Upper lobe of left lung (tissue), 6 donors: ENCODE results near the gene NKAP. TPM values are rescaled to one million over a fixed set of nuclear protein-coding genes. Genes with fewer than 3 reads are reported as not detected.

Experiments
- ATAC-seq, 2 donors: fragments of 200-7000 bp; cut with Tn5 transposase; one replicate each; pipeline ENCODE4 v1.9.1; 2022; ENCODE audit warnings: mild to moderate bottlenecking in 2 of 2, moderate library complexity in 2 of 2; ENCODE audit not compliant: low FRiP score in 2 of 2
- DNase-seq, 2 donors: peaks; one replicate each; pipeline ENCODE4 v3.0.0-alpha.2; 2019 to 2020
- H3K27ac ChIP-seq, 4 donors: fragments of 200-600 bp; sonication (generic); one replicate each; pipeline ENCODE4 v1.5.1; 2016 to 2019
- H3K27me3 ChIP-seq, 4 donors: fragments of 200-600 bp; sonication (generic); one replicate each; pipeline ENCODE4 v1.5.1; 2017 to 2019
- H3K36me3 ChIP-seq, 4 donors: fragments of 200-600 bp; sonication (generic); one replicate each; pipeline ENCODE4 v1.5.1; 2016 to 2019
- H3K4me1 ChIP-seq, 4 donors: fragments of 200-600 bp; sonication (generic); one replicate each; pipeline ENCODE4 v1.5.1; 2018 to 2019
- H3K4me3 ChIP-seq, 4 donors: fragments of 200-600 bp; sonication (generic); one replicate each; pipeline ENCODE4 v1.5.1; 2017 to 2019; ENCODE audit warnings: mild to moderate bottlenecking in 2 of 4, moderate library complexity in 1 of 4
- H3K9me3 ChIP-seq, 4 donors: fragments of 200-600 bp; sonication (generic); one replicate each; pipeline ENCODE4 v1.5.1; 2018 to 2019
- CTCF ChIP-seq, 6 experiments: fragments of 450-650 bp in 4 of 6; fragments of 200-600 bp in 2 of 6; sonication (generic) in 2 of 6; IDR thresholded peaks; one replicate each; pipeline ENCODE4 v1.5.1; 2016 to 2019; ENCODE audit warnings: antibody characterized with exemption in 6 of 6
- EP300 ChIP-seq, 4 donors: sonication (generic); formaldehyde crosslinking; IDR thresholded peaks; one replicate each; pipeline ENCODE4 v1.5.1; 2017; ENCODE audit warnings: antibody characterized with exemption in 4 of 4, control low read depth in 2 of 4
- POLR2A ChIP-seq, 4 donors: fragments of 450-650 bp; IDR thresholded peaks; one replicate each; pipeline ENCODE4 v1.5.1; 2016 to 2017; ENCODE audit warnings: antibody characterized with exemption in 4 of 4, mild to moderate bottlenecking in 2 of 4
- POLR2AphosphoS5 ChIP-seq, 2 donors: sonication (generic); formaldehyde crosslinking; IDR thresholded peaks; one replicate each; pipeline ENCODE4 v1.5.1; 2017; ENCODE audit warnings: antibody characterized with exemption in 2 of 2
- WGBS, 2 donors: methylation state at CpG; one replicate each; pipeline ENCODE4 v1.1.5; 2017 to 2018; 5-methylcytosine and 5-hydroxymethylcytosine counted together
- total RNA-seq, 6 donors: library from RNA; depleted of rRNA in 4 of 6; stranded (reverse); fragments of >200 nt in 4 of 6; gene quantifications; one replicate each; pipeline versions ENCODE4 v1.1.0 to v1.2.1, GENCODE V29; 2016 to 2021
- donor health status: DM: no; HTN: no; CAD: no; lungs with moderate emphysema.
- donor health status: DM: no; HTN: yes; CAD: no; lungs with severe emphysema.

The NKAP gene
- total RNA-seq, 6 donors from 2014 or later: 5.8 to 14.7 (median 7.7) TPM

- ATAC-seq (no peak), DNase-seq (no peak)
- H3K4me1 ChIP-seq: no peaks in the 10 kb centered on the region
- TF ChIP-seq CTCF (IDR thresholded peaks at IDR 0.05): no peak
- TF ChIP-seq EP300 (IDR thresholded peaks at IDR 0.05): no peak
- TF ChIP-seq POLR2AphosphoS5 (IDR thresholded peaks at IDR 0.05): no peak
- no peak for TF ChIP-seq POLR2A (IDR thresholded peaks at IDR 0.05)
- no peak overlapping the region for H3K4me3 ChIP-seq
- H3K27ac ChIP-seq: no peak overlapping the region
- WGBS, 2 donors: 63 to 81% methylated on average over 2 of the region's 2 CpGs
- no peaks in the 10 kb centered on the region for H3K27me3 ChIP-seq
- no peaks in the 10 kb centered on the region for H3K9me3 ChIP-seq
- H3K36me3 ChIP-seq: peaks cover 0 to 16% (median 7%) of the 10 kb centered on the region in 4 donors
Observed at GRCh38 chrX:119878740-119879139, 64.8 kb downstream of the NKAP start.

- Histone ChIP-seq H3K4me3 (peak within 1 kb of the TSS; percentile 52 to 71 (median 64)), H3K4me1 (peaks cover 0 to 14% (median 9%) of the 10 kb centered on the region in 4 donors), H3K36me3 (peaks cover 0 to 8% (median 4%) of the 10 kb centered on the region in 4 donors), H3K27me3 (no peaks in the 10 kb centered on the region), H3K9me3 (no peaks in the 10 kb centered on the region), H3K27ac (peak within 1 kb of the TSS; percentile 91 to 95 (median 93))
- 40% methylated on average over 61 of the region's 62 CpGs; no CpG with 5 or more reads in 1 of the 2 donors for WGBS, 2 donors
- DNase-seq (peak; percentile 88 to 96), ATAC-seq (peak; percentile 97 to 99)
- peak; percentile 76 to 89 for TF ChIP-seq POLR2AphosphoS5 (IDR thresholded peaks at IDR 0.05)
- peak in 1 of 4 donors; percentile 35 for TF ChIP-seq EP300 (IDR thresholded peaks at IDR 0.05)
- peak in 3 of 4 donors; percentile 58 to 86 (median 64) for TF ChIP-seq POLR2A (IDR thresholded peaks at IDR 0.05)
- peak in 1 of 6 experiments; percentile 10 for TF ChIP-seq CTCF (IDR thresholded peaks at IDR 0.05)
Observed at GRCh38 chrX:119871599-119872395, 71.8 kb downstream of the NKAP start, which contains the start of the genes NDUFA1 and RNF113A. TSS of gene NDUFA1 (plus strand) at chrX:119871832. CDS start at chrX:119871912, 80 bp downstream. TSS of gene RNF113A (minus strand) at chrX:119871733. CDS start at chrX:119871613, 120 bp downstream.

- no peaks in the 10 kb centered on the region for H3K9me3 ChIP-seq
- peak; percentile 64 to 70 for ATAC-seq
- H3K4me3 ChIP-seq: peak overlapping the region; percentile 52 to 71 (median 64)
- H3K27ac ChIP-seq: peak overlapping the region; percentile 91 to 95 (median 93)
- H3K27me3 ChIP-seq: no peaks in the 10 kb centered on the region
- peaks cover 0 to 14% (median 9%) of the 10 kb centered on the region in 4 donors for H3K4me1 ChIP-seq
- TF ChIP-seq EP300 (IDR thresholded peaks at IDR 0.05): no peak
- TF ChIP-seq CTCF (IDR thresholded peaks at IDR 0.05): no peak
- TF ChIP-seq POLR2A (IDR thresholded peaks at IDR 0.05): no peak
- TF ChIP-seq POLR2AphosphoS5 (IDR thresholded peaks at IDR 0.05): no peak
- peaks cover 0 to 6% (median 1%) of the 10 kb centered on the region in 4 donors for H3K36me3 ChIP-seq
- WGBS, 2 donors: 0 to 41% methylated on average over 18 to 26 of the region's 26 CpGs
- DNase-seq: peak in 1 of 2 donors; percentile 44
Observed at GRCh38 chrX:119871245-119871598, 72.3 kb downstream of the NKAP start.

Other genes starting within 250 kb of the NKAP start
- 10 to 100 TPM in 1 of 6 donors, 1 to 10 TPM in 5; 3.2 to 11.6 (median 4.1) TPM for gene SOWAHD, start 185.2 kb downstream of the NKAP start, total RNA-seq
- gene RPL39, start 152.1 kb downstream of the NKAP start, total RNA-seq: 1,000 to 10,000 TPM in 4 of 6 donors, 100 to 1,000 TPM in 2; 332 to 2,261 (median 1,214) TPM
- gene UPF3B, start 90.8 kb downstream of the NKAP start, total RNA-seq: 10 to 100 TPM in 2 of 6 donors, 1 to 10 TPM in 4; 3.5 to 14.7 (median 7.4) TPM
- gene RNF113A, start 72.0 kb downstream of the NKAP start, total RNA-seq: 10 to 100 TPM in 5 of 6 donors, 1 to 10 TPM in 1; 3.1 to 15.2 (median 13.3) TPM
- 10 to 100 TPM; 32.5 to 76.7 (median 47.5) TPM for gene NDUFA1, start 71.9 kb downstream of the NKAP start, total RNA-seq
- gene AKAP14, start 47.9 kb downstream of the NKAP start, total RNA-seq: 10 to 100 TPM in 2 of 6 donors, 1 to 10 TPM in 2, under 1 TPM in 1, not detected in 1; 0.31 to 13.5 (median 3.0) TPM
- gene RHOXF2B, start 133.9 kb upstream of the NKAP start, total RNA-seq: not detected
- gene RHOXF1, start 172.2 kb upstream of the NKAP start, total RNA-seq: 1 to 10 TPM in 2 of 6 donors, under 1 TPM in 2, not detected in 2; 0.47 to 3.1 (median 1.5) TPM
- gene RHOXF2, start 214.9 kb upstream of the NKAP start, total RNA-seq: under 1 TPM in 2 of 6 donors, not detected in 4; 0.10 to 0.29 TPM